ENCODE results near the gene CHTF8. TPM values are rescaled to one million over a fixed set of nuclear protein-coding genes. Genes with fewer than 3 reads are reported as not detected.
"Not testable (repeated sequence)": the region's sequence is repeated elsewhere in the genome, so short reads cannot be mapped to it uniquely, and the experiment has no call there.

The CHTF8 gene
- total RNA-seq, 1 experiment from 2014 or later: 84.6 TPM

DNA sequence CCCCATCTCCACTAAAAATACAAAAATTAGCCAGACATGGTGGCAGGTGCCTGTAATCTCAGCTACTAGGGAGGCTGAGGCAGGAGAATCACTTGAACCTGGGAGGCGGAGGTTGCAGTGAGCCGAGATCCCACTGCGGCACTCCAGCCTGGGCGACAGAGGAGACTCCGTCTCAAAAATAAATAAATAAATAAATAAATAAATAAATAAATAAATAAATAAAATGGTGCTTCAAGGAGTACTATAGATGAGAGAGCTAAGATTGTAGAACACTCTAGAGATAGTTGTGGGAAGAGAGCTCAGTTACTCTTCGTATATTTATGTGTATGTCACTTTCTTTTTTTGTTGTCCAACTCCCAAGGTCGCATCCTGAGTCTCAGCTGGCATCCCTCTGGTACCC is 7.1 kb upstream of the CHTF8 start:
- not testable (repeated sequence) for DNase-seq (ENCODE audit: low read depth)

DNA sequence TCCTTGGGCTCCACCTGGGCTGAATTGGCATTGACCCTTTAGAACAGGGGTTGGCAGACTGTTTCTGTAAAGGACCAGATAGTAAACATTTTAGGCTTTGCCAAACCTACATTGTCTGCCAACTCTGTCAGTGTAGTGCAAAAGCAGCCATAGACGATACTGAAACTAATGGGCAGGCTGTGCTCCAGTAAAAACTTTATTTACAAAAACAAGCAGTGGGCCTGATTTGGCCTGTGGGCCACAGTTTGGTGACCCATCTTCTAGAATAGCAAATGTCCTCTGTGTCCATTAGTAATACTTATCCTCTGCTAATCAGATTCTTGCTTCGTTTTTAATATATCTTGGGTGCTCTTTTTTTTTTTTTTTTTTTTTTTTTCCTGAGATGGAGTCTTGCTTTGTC is 6.2 kb upstream of the CHTF8 start:
- no peak for DNase-seq (ENCODE audit: low read depth)

DNA sequence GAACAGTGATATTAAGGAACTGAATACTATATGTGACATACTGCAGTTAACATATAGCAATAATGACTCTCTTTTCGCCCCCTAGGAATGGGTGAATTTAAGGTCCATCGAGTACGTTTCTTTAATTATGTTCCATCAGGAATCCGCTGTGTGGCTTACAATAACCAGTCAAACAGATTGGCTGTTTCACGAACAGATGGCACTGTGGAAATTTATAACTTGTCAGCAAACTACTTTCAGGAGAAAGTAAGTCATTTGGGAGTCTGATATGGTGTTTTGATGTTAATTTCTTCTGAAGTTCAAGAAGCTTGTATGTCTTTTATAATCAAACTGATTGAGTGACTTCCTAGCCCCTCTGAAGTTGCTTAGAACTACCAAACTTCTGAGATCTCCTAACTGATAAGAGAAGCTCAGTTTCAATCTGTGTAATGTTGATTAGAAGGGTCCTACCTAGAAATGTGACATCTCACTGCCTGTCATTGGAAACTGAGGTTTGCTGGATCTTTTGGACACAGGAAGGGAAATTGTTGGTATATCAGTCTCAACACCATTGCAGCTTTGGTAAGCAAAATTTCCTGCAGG is 1.1 kb upstream of the CHTF8 start:
- no peak for DNase-seq (ENCODE audit: low read depth)

DNA sequence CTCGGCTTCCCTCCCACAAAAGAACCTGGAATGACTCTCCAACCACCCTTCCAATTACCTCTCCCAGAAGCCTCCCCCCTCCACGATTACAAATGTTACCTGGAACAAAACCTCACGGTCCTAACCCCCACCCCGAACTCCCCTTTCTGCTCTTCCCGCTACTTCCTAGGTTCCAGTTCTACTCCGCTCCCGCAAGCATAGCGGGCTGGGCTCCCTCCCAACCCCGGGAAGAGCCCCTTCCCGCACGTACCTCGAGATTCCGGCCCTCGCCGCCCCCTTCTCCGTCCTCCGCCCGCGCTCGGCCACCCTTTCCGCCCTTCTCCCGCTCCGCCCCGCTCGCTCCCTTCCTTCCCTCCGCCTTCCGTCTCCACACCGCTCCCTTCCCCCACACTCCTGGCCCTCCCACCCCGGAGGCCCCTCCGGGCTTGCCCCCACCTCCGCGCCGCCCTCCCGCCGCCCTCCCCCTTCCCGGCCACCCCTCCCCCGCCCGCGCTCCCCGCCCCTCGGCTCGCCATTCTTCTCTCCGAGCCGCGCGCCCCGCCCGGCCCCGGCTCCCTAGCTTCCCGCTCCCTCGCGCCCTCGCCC is 457 bp downstream of the CHTF8 start:
- DNase-seq (ENCODE audit: low read depth): peak; percentile 78

DNA sequence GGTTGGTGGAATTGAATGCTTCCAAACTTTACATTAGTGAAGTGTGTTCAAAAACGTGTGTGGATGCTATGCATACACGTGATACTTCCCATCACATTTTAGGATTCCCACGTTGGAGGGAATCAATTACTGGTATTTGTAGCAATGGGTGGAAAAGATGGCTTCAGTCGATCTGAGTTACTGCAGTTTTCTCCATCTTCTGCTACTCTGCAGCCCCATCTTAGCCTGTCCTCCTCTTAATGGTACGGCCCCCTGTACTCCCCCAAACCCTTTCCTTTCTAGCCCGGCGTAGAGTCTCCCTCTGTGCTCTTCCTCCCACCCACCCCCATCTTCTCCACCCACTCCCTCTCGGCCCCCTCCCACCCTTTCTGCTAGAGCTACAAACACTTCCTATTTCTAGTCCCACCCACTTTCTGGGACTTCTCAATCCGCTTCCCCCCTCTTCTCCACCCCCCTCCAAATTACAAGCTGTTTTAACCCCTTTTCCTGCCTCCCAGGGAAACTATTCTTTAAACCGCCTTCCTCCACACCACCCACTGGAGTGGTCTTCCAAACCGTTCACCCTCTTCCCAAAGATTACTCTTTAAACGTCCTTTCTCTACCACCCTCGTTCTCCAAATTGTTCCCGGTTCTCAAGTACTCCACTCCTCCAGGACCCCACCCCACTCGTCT is 1.1 kb downstream of the CHTF8 start:
- no peak for DNase-seq (ENCODE audit: low read depth)

DNA sequence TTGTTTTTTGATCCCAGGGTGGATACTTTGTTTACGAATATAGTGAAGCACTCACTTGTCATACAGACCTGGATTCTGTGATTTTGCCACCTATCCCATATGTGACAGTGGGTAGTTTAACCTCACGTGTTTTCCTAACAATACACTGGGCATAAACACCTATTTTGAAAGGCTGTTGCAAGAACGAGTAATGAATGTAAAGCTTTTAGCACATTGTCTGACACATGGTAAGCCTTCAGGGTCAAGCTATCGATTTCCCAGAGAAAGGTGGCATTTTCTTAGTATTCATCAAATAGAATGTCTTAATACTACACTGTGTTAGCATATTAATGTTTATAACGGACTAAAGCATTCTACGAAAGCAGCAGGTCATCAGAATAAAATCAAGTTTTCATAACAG is 1.9 kb downstream of the CHTF8 start:
- DNase-seq (ENCODE audit: low read depth): no peak

DNA sequence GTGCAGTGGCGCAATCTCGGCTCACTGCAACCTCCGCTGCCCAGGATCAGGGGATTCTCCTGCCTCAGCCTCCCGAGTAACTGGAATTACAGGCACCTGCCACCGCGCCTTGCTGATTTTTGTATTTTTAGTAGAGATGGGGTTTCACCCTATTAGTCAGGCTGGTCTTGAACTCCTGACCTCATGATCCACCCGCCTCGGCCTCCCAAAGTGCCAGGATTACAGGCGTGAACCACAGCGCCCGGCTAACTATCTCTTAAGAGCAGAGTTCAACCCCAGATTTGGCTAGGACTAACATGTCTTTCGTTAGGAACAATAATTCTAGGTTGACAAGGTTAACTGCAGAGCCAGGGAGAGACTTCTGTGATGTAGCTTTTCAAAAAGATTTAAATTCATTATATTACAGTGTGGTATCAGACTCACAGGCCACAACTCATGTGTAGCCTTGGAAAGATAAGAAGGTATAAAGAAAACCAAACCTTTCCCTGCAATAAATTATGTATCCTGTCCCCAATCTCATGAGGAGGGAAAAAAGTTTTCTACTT is 4.3 kb downstream of the CHTF8 start:
- no peak for DNase-seq (ENCODE audit: low read depth)

DNA sequence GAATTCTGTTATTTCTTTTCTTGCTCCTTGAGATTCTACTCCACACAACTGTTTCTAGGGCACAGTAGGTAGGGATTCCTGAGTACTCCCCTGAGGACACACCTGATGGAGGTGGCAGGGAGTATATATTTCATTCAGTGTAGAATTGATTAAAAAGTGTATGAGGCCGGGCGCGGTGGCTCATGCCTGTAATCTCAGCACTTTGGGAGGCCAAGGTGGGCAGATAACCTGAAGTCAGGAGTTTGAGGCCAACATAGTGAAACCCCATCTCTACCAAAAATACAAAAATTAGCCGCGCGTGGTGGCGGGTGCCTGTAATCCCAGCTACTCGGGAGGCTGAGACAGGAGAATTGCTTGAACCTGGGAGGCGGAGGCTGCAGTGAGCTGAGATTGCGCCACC is 5.6 kb downstream of the CHTF8 start:
- not testable (repeated sequence) for DNase-seq (ENCODE audit: low read depth)

DNA sequence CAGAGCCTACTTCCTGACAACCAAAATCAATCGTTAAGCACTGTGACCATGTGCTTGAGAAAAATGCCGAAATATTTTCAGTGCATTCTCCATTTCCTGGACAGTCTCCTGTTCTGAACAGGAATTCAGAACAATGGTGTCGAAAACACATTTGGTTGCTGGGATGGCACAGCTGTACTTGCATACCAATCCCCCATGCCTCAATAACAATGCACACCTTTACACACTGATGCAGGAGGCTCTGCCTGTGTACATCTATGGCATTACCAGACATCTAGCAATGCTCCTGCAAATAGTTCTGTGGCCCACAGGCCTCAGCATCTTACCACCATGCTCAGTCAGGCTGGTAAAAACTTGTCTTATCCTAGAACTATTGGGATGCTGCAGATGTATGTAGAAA is 6.2 kb downstream of the CHTF8 start:
- DNase-seq (ENCODE audit: low read depth): no peak

DNA sequence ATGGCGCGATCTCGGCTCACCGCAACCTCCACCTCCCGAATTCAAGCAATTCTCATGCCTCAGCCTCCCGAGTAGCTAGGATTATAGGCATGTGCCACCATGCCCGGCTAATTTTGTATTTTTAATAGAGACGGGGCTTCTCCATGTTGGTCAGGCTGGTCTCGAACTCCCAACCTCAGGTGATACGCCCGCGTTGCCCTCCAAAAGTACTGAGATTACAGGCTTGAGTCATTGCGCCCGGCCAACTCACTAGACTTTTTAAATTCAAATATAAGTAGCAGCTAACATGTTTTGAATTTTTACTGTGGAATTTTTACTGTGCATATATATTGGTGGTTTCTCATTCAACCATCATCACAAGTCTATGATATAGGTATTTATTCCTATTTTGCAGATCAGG is 7.4 kb downstream of the CHTF8 start:
- DNase-seq (ENCODE audit: low read depth): not testable (repeated sequence)

DNA sequence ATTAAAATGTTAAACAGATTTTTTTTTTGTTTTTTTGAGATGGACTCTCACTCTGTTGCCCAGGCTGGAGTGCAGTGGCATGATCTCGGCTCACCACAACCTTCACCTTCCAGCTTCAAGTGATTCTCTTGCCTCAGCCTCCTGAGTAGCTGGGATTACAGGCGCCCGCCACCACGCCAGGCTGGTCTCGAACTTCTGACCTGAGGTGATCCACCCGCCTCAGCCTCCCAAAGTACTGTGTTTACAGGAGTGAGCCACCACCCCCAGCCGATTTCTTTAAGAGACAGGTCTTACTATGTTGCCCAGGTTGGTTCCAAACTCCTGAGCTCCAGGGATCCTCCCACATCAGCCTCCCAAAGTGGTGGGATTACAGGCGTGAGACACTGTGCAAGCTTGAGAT is 8.0 kb downstream of the CHTF8 start:
- DNase-seq (ENCODE audit: low read depth): not testable (repeated sequence)

DNA sequence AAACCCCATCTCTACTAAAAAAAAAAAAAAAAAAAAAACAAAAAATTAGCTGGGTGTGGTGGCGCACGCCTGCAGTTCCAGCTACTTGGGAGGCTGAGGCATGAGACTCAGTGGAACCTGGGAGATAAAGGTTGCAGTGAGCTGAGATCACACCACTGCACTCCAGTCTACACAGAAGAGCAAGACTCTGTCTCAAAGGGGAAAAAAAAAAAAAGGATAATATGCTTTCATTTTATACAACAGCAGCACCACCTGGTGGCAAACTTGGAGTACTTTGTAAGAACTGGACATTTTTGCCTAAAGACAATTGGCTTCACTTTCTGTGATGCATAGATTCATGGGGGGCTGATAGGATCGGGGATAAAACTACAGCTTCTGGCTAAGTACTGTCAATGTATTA is 8.5 kb downstream of the CHTF8 start:
- DNase-seq (ENCODE audit: low read depth): peak; percentile 77

DNA sequence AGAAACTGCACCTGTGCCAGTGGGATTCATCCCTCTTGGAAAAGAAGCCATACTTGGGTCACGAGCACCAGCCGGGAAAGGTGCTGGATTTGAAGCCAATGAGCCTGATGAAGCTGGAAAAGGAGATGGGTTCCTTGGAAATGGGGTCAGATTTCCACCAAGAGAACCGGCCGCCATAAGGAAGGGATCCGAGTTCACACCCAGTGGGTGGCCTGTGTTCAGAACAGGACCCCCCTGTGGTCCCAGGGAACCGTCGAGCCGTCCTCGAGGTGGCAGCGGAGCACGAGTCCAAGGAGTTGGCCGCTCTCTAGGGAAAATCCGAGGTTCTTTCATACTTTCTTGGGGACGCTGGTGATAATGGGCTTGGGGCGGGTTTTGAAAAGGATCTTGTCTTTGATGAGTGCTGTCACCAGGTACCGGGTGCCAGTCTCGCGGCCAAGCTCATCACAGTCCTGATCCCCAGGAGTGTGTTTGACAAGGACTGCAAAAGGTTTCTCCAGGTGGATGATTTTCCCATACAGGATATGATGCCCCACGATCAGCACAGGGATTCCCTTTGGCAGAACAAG is 12.2 kb downstream of the CHTF8 start:
- no peak for DNase-seq (ENCODE audit: low read depth)

DNA sequence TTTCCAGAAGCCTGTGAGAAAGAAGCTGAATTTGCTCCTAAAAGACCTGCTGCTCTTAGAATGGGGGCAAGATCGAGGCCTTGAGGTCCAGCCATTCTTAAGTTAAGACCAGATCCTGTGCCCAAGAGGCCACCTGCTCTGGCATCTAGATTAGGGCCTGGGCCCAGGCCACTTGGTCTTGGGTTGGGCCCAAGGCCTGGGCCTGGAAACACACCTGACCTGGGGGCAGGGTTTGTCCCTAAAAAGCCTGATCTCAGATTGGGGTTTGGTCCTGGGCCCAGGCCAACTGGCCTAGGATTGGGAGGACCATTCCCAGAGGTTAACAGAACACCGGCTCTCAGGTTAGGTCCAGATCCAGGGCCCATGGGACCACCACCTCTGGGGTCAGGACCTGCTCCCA is 12.9 kb downstream of the CHTF8 start:
- no peak for DNase-seq (ENCODE audit: low read depth)

DNA sequence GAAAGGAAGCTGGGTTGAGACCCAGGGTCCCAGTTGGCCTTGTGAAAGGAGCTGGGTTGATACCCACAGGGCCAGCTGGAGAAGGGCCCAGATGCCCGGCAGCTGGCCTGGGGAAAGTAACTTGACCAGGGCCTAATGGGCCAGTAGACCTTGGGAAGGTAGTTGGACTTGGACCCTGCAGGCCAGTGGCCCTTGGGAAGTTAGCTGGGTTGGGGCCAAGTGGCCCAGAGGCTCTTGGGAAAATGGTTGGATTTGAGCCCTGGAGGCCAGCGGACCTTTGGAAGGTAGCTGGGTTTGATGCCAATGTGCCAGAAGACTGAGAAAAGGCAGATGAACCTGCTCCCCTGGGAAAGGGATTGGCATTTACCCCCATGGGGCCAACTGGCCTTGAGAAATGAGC is 13.4 kb downstream of the CHTF8 start:
- DNase-seq (ENCODE audit: low read depth): no peak

DNA sequence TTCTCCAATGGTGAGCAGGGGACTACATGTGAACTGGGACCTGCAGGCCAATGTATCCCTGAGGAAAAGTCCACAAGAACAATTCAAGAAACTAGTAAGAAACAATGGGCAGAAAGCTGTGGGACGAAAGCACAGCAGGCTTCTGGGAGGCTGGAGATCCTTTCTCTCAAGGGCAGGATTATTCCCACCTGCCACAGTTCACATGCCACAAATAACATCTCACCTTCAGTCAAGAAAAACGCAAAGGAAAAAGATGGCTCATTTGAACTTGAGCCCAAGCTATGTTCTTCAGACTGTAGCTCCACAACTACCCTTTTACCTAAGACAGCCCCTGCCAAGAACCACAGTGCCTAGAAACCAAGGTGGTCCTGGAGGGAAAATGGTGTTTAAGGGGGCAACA is 13.9 kb downstream of the CHTF8 start:
- DNase-seq (ENCODE audit: low read depth): no peak

DNA sequence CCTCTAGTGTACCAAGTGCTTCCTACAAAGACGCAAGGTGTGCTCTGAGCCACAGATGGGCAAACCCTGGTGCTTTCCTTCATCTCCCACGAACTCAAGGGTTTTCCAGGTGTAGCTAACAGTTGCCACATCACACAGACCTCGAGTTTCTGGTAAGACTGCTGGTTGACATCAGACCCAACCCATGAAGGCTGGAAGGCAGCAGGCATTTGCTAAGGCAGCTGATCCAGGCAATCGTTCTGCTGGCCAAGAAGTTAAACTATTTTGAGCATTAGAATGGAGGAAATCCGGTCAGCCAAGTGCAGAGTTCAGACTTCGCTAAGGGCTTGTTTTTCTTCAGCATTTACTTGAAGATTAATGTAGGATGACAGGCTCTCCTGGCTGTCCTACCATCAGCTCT is 15.5 kb downstream of the CHTF8 start:
- DNase-seq (ENCODE audit: low read depth): no peak

DNA sequence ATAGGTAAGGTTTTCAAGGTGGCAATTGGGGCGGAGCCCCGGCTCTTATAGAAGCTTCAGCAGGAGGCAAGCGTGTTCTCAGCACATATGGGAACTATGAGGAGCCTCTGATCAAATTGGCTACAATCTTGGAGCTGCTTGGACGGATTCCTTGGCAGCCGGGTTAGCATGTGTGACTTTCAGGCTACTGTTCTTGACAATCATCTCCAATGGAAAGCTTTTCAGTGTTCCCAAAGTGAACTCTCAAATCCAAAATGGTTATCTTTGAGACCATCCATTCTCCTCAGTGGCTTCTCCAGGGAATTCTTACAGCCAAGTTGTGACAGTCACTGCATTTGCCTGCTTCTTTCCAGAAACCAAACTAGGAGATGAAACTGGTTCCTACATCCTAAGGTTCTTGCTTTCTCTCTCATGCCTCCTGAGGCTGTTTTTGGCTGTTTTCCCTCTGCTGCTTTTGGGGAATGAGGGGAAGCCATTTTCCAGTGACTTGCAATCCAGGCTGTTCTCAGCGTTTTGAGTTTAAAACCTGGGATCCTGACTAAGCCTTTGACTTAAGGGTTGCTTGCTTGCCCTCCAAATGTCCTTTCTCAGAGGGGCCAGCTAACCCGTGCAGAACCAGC is 16.0 kb downstream of the CHTF8 start:
- DNase-seq (ENCODE audit: low read depth): no peak

DNA sequence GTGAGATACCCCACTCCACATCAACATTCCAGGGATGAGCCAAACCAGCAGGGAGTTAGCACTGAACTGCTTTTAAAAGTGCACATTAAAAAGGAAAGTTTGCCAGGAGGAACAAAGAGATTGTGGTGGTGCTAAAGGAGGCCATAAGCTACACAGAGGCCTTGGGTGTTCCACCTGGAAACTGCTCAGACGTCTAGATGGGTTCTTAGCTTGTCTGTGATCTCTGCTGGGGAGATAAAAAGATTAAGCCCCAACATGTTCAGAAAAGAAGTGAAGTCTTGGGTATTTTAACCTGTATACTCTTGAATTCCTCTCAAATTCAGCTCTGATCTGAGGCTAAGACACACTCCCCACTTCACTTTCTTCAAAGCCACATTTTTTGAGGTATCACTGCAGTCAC is 16.6 kb downstream of the CHTF8 start:
- no peak for DNase-seq (ENCODE audit: low read depth)

DNA sequence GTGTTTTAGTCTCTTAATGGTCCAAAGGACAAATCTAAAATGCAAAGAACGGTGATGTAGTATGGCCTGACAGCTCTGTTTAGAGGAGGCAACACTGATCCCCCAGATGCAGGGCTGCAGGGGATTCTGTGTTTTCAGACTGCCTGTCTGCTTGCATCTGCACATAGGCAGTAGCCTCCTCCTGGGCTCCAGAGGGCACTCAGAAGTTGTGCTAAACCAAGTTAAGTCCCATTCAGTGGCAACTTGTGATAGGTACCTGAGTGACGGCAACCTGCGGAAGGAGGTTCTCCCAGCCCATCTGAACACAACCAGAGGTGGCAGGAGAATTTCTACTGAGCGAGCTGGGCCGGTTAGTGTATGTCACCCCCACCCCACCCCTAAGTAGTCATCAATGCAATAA is 17.0 kb downstream of the CHTF8 start:
- no peak for DNase-seq (ENCODE audit: low read depth)

DNA sequence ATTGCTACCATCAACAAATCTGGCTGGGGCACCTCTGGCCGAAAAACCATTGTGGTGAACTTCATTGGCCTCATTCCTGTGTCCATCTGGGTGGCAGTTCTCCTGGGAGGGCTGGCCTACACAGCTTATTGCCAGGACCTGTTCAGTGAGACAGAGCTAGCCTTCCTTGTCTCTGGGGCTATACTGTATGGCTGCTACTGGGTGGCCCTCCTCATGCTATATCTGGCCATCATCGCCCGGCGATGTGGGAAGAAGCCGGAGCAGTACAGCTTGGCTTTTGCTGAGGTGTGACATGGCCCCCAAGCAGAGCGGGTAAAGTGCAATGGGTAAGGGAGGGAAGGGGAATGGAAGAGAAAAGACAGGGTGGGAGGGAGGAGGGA is 17.4 kb downstream of the CHTF8 start:
- no peak for DNase-seq (ENCODE audit: low read depth)

DNA sequence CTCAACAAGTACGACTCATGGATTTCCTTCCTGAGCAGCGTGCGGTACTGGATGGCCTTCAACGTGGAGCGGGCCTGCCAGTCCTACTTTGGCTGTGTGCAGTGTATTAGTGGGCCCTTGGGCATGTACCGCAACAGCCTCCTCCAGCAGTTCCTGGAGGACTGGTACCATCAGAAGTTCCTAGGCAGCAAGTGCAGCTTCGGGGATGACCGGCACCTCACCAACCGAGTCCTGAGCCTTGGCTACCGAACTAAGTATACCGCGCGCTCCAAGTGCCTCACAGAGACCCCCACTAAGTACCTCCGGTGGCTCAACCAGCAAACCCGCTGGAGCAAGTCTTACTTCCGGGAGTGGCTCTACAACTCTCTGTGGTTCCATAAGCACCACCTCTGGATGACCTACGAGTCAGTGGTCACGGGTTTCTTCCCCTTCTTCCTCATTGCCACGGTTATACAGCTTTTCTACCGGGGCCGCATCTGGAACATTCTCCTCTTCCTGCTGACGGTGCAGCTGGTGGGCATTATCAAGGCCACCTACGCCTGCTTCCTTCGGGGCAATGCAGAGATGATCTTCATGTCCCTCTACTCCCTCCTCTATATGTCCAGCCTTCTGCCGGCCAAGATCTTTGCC is 17.9 kb downstream of the CHTF8 start:
- DNase-seq (ENCODE audit: low read depth): no peak
